Activated T-cell treated with anti-CD3 and anti-CD28 coated beads for 48 hours (primary cell): ENCODE measurements around the gene SLC5A1.
"Not testable (repeated sequence)": the region's sequence is repeated elsewhere in the genome, so short reads cannot be mapped to it uniquely, and the experiment has no call there.

Experiments
- DNase-seq: peaks from one replicate; pipeline ENCODE4 v3.0.0-alpha.2; 2020; ENCODE audit warnings: low read depth

The SLC5A1 gene

GRCh38 chr22:32088084-32088483 is 45.0 kb downstream of the SLC5A1 start:
- no peak for DNase-seq

GRCh38 chr22:32097018-32097417 is 54.0 kb downstream of the SLC5A1 start:
- no peak for DNase-seq

- no peak for DNase-seq
Observed at GRCh38 chr22:32097881-32098499, 54.9 kb downstream of the SLC5A1 start.

GRCh38 chr22:32100711-32101110 is 57.6 kb downstream of the SLC5A1 start:
- DNase-seq: no peak

GRCh38 chr22:32103658-32104315 is 60.7 kb downstream of the SLC5A1 start:
- DNase-seq: no peak

GRCh38 chr22:32106930-32107329 is 63.9 kb downstream of the SLC5A1 start:
- no peak for DNase-seq

- no peak for DNase-seq
Observed at GRCh38 chr22:32112380-32112779, 69.3 kb downstream of the SLC5A1 start.

- no peak for DNase-seq
Observed at GRCh38 chr22:32119568-32120235, 76.6 kb downstream of the SLC5A1 start.

GRCh38 chr22:32120603-32121002 is 77.5 kb downstream of the SLC5A1 start:
- DNase-seq: no peak

GRCh38 chr22:32122899-32123298 is 79.8 kb downstream of the SLC5A1 start:
- DNase-seq: no peak

- no peak for DNase-seq
Observed at GRCh38 chr22:32123657-32124056, 80.6 kb downstream of the SLC5A1 start.

GRCh38 chr22:32127904-32128303 is 84.8 kb downstream of the SLC5A1 start:
- no peak for DNase-seq

- DNase-seq: no peak
Observed at GRCh38 chr22:32130464-32130863, 87.4 kb downstream of the SLC5A1 start.

GRCh38 chr22:32132126-32132525 is 89.1 kb downstream of the SLC5A1 start:
- no peak for DNase-seq

GRCh38 chr22:32132783-32133182 is 89.7 kb downstream of the SLC5A1 start:
- DNase-seq: no peak

GRCh38 chr22:32134796-32135195 is 91.7 kb downstream of the SLC5A1 start:
- not testable (repeated sequence) for DNase-seq

- DNase-seq: not testable (repeated sequence)
Observed at GRCh38 chr22:32135958-32136357, 92.9 kb downstream of the SLC5A1 start.

- DNase-seq: not testable (repeated sequence)
Observed at GRCh38 chr22:32136881-32137280, 93.8 kb downstream of the SLC5A1 start.

- not testable (repeated sequence) for DNase-seq
Observed at GRCh38 chr22:32137731-32138324, 94.8 kb downstream of the SLC5A1 start.

GRCh38 chr22:32138576-32138975 is 95.5 kb downstream of the SLC5A1 start:
- not testable (repeated sequence) for DNase-seq

GRCh38 chr22:32140688-32141087 is 97.6 kb downstream of the SLC5A1 start:
- not testable (repeated sequence) for DNase-seq

- no peak for DNase-seq
Observed at GRCh38 chr22:32142600-32142999, 99.5 kb downstream of the SLC5A1 start.
